ENCODE data around the gene MAP1LC3B. TPM values are rescaled to one million over a fixed set of nuclear protein-coding genes. Genes with fewer than 3 reads are reported as not detected.

MAP1LC3B gene
- total and polyA plus RNA-seq, 2 donors (not counting 1 experiment from before 2014, with no cell fraction given) = 72.7 to 75.8 TPM

DNA sequence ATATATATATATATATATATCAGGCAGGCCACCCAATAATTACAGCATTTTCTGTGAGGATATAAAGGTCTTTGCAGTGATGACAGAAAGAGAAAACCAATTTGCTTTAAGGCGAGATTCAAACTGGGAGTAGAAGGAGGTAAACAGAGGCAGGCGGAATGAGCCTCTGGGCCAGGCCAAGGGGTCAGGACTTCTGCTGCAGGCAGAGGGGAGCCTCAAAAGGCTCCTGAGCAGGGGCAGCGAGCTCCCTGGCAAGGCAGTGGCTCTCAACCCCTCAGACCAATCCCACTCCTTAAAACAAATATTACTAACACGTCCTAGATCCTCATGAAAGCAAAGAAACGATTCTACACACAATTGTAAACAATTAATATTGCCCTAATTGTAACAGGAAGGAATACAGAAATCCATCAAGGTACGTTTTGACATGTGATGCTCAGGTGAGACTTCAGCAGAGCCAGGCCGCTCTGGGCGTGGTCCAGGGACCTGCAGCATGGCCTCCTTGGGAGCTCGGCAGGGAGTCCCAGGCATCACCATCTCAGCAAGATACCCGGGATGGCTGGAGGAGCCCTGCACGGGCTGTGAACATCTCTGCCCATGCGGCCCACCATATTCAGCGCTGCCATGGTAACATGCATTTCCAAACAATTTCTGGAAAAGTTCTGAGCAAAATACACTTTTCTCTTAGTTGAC is 27.0 kb upstream of the MAP1LC3B start:
- ChIA-PET POLR2A (no interaction called here), CTCF (no interaction called here)
- Mint-ChIP-seq H3K27ac (no peak overlapping the region), H3K27me3 (no peaks in the 10 kb centered on the region), H3K9me3 (ENCODE audit: insufficient read depth) (no peaks in the 10 kb centered on the region), H3K4me1 (peaks cover 22% of the 10 kb centered on the region), H3K4me3 (no peak overlapping the region)
- H2AFZ ChIP-seq (ENCODE audit: insufficient read depth, low read depth, low read length, poor library complexity, severe bottlenecking) = no peak overlapping the region
- no peaks in the 10 kb centered on the region for H3K9me3 ChIP-seq (ENCODE audit: control extremely low read depth in 1 of 3, control insufficient read depth in 2 of 3, insufficient read depth in 1 of 3, low read length in 2 of 3)
- ATAC-seq (ENCODE audit: low read depth) (no peak), DNase-seq (no peak)
- H3K9ac ChIP-seq (ENCODE audit: low read length) = no peak overlapping the region
- H3K36me3 ChIP-seq (replicated peaks in 1 of 2; ENCODE audit: control extremely low read depth in 1 of 2, control insufficient read depth in 1 of 2, extremely low read depth in 1 of 2, insufficient read depth in 2 of 2, low read length in 1 of 2) = peaks cover 0 to 26% of the 10 kb centered on the region in 2 experiments
- peaks cover 80% of the 10 kb centered on the region for H3K79me2 ChIP-seq (ENCODE audit: control insufficient read depth, insufficient read depth, low read length)
- no peak overlapping the region for H3K4me2 ChIP-seq (replicated peaks; ENCODE audit: low read depth, low read length, poor library complexity, severe bottlenecking)
- WGBS (ENCODE audit: insufficient coverage) = 97% methylated on average over 12 of the region's 13 CpGs
- H3K27me3 ChIP-seq (replicated peaks in 1 of 4; ENCODE audit: control extremely low read depth in 1 of 4, control insufficient read depth in 3 of 4, insufficient read depth in 4 of 4, low read length in 3 of 4) = no peaks in the 10 kb centered on the region
- no peak for TF ChIP-seq EZH2 (IDR thresholded peaks at IDR 0.05; ENCODE audit: borderline replicate concordance, insufficient read depth, low read depth, low read length, poor library complexity, severe bottlenecking)
- TF ChIP-seq, protein P1, sequence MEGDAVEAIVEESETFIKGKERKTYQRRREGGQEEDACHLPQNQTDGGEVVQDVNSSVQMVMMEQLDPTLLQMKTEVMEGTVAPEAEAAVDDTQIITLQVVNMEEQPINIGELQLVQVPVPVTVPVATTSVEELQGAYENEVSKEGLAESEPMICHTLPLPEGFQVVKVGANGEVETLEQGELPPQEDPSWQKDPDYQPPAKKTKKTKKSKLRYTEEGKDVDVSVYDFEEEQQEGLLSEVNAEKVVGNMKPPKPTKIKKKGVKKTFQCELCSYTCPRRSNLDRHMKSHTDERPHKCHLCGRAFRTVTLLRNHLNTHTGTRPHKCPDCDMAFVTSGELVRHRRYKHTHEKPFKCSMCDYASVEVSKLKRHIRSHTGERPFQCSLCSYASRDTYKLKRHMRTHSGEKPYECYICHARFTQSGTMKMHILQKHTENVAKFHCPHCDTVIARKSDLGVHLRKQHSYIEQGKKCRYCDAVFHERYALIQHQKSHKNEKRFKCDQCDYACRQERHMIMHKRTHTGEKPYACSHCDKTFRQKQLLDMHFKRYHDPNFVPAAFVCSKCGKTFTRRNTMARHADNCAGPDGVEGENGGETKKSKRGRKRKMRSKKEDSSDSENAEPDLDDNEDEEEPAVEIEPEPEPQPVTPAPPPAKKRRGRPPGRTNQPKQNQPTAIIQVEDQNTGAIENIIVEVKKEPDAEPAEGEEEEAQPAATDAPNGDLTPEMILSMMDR (IDR thresholded peaks at IDR 0.05) = no peak
- no peak overlapping the region for H3K4me3 ChIP-seq (ENCODE audit: control extremely low read depth in 1 of 5, extremely low read depth in 1 of 5, insufficient read depth in 1 of 5, low read depth in 2 of 5, low read length in 4 of 5)
- peaks cover 63% of the 10 kb centered on the region for H4K20me1 ChIP-seq (ENCODE audit: control insufficient read depth, insufficient read depth, low read length, poor library complexity, severe bottlenecking)
- no peak overlapping the region for H3K27ac ChIP-seq (ENCODE audit: low read length in 2 of 2)
- intact Hi-C loops (cut with micrococcal nuclease) = no loop called here
- peaks cover 6 to 11% of the 10 kb centered on the region in 2 donors for H3K4me1 ChIP-seq (ENCODE audit: control insufficient read depth in 2 of 2, insufficient read depth in 2 of 2, low read length in 2 of 2)

DNA sequence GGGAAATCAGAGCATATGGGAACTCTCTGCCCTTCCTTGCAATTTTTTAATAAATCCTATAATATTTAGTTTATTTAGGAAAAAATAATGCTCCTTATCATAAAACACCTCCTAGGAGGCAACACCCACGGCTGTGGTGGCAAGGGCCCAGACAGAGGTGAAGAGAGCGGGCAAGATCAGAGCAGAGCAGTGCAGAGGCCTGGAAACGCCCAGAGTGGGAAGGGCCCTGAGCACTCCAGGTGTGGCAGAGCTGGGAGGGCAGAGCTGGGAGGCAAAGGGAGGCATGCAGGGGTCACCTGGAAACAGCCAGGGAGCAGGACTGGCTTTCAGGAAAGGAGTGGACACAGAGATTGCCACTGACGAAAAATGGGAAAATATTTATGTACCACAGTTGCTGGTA is 25.8 kb upstream of the MAP1LC3B start:
- Histone ChIP-seq H3K4me1 (ENCODE audit: control insufficient read depth in 2 of 2, insufficient read depth in 2 of 2, low read length in 2 of 2) (peaks cover 6 to 11% of the 10 kb centered on the region in 2 donors), H4K20me1 (ENCODE audit: control insufficient read depth, insufficient read depth, low read length, poor library complexity, severe bottlenecking) (peaks cover 75% of the 10 kb centered on the region), H3K4me2 (replicated peaks; ENCODE audit: low read depth, low read length, poor library complexity, severe bottlenecking) (no peak overlapping the region), H2AFZ (ENCODE audit: insufficient read depth, low read depth, low read length, poor library complexity, severe bottlenecking) (no peak overlapping the region), H3K27me3 (replicated peaks in 1 of 4; ENCODE audit: control extremely low read depth in 1 of 4, control insufficient read depth in 3 of 4, insufficient read depth in 4 of 4, low read length in 3 of 4) (no peaks in the 10 kb centered on the region), H3K9me3 (ENCODE audit: control extremely low read depth in 1 of 3, control insufficient read depth in 2 of 3, insufficient read depth in 1 of 3, low read length in 2 of 3) (no peaks in the 10 kb centered on the region), H3K9ac (ENCODE audit: low read length) (no peak overlapping the region), H3K27ac (ENCODE audit: low read length in 2 of 2) (no peak overlapping the region), H3K79me2 (ENCODE audit: control insufficient read depth, insufficient read depth, low read length) (peaks cover 84% of the 10 kb centered on the region), H3K36me3 (replicated peaks in 1 of 2; ENCODE audit: control extremely low read depth in 1 of 2, control insufficient read depth in 1 of 2, extremely low read depth in 1 of 2, insufficient read depth in 2 of 2, low read length in 1 of 2) (peaks cover 0 to 22% of the 10 kb centered on the region in 2 experiments), H3K4me3 (ENCODE audit: control extremely low read depth in 1 of 5, extremely low read depth in 1 of 5, insufficient read depth in 1 of 5, low read depth in 2 of 5, low read length in 4 of 5) (no peak overlapping the region)
- intact Hi-C loops (cut with micrococcal nuclease) = no loop called here
- Mint-ChIP-seq H3K27ac (peak overlapping the region; percentile 37), H3K27me3 (no peaks in the 10 kb centered on the region), H3K9me3 (ENCODE audit: insufficient read depth) (no peaks in the 10 kb centered on the region), H3K4me1 (peaks cover 22% of the 10 kb centered on the region), H3K4me3 (no peak overlapping the region)
- DNase-seq (no peak), ATAC-seq (ENCODE audit: low read depth) (no peak)
- CTCF ChIA-PET = no interaction called here
- TF ChIP-seq, protein P1 (IDR thresholded peaks at IDR 0.05) = no peak
- TF ChIP-seq EZH2 (IDR thresholded peaks at IDR 0.05; ENCODE audit: borderline replicate concordance, insufficient read depth, low read depth, low read length, poor library complexity, severe bottlenecking) = no peak
- WGBS (ENCODE audit: insufficient coverage) = 97% methylated on average over 4 of the region's 4 CpGs
- POLR2A ChIA-PET = no interaction called here

Measured in B cell (primary cell).